Measurements from ENCODE around the gene ELANE.

Gene ELANE

GRCh38 chr19:805600-806550 is 46.2 kb upstream of the ELANE start:
- H3K27ac ChIP-seq (ENCODE audit: low read depth, low read length, poor library complexity, severe bottlenecking), result no peak overlapping the region

GRCh38 chr19:806815-807421 is 45.2 kb upstream of the ELANE start:
- no peaks in the 10 kb centered on the region for H3K4me1 ChIP-seq (ENCODE audit: insufficient read depth, low read length, severe bottlenecking)
- no peaks in the 10 kb centered on the region for H3K9me2 ChIP-seq (ENCODE audit: low read depth, low read length)
- no peak overlapping the region for H3K4me2 ChIP-seq (ENCODE audit: low read length)
- H3K27me3 ChIP-seq (ENCODE audit: insufficient read depth, low read length), result no peaks in the 10 kb centered on the region
- no peak for TF ChIP-seq CTCF (IDR thresholded peaks at IDR 0.05; ENCODE audit: low read length)
- TF ChIP-seq EZH2 (IDR thresholded peaks at IDR 0.05; ENCODE audit: borderline replicate concordance, low read length), result no peak
- H3K36me3 ChIP-seq (ENCODE audit: insufficient read depth, low read length), result peaks cover 99% of the 10 kb centered on the region
- H3K9ac ChIP-seq (ENCODE audit: low read length), result no peak overlapping the region
- no peaks in the 10 kb centered on the region for H4K20me1 ChIP-seq (ENCODE audit: insufficient read depth, low read length)
- no peak overlapping the region for H3K27ac ChIP-seq (ENCODE audit: low read depth, low read length, poor library complexity, severe bottlenecking)
- H3K4me3 ChIP-seq (ENCODE audit: low read depth, low read length, poor library complexity, severe bottlenecking), result no peak overlapping the region
- no peak overlapping the region for H2AFZ ChIP-seq (ENCODE audit: low read length)
- peaks cover 3% of the 10 kb centered on the region; the same call in 1 of the 2 replicates for H3F3A ChIP-seq (ENCODE audit: insufficient read depth, low read length)
- peaks cover 17% of the 10 kb centered on the region for H3K79me2 ChIP-seq (ENCODE audit: insufficient read depth, low read length)
- no peaks in the 10 kb centered on the region for H3K9me3 ChIP-seq (ENCODE audit: low read length)

More at GRCh38 chr19:805600-806550, 46.2 kb upstream of the ELANE start:
- H3K36me3 ChIP-seq (ENCODE audit: insufficient read depth, low read length), result peaks cover 99% of the 10 kb centered on the region
- no peaks in the 10 kb centered on the region for H4K20me1 ChIP-seq (ENCODE audit: insufficient read depth, low read length)
- H3K79me2 ChIP-seq (ENCODE audit: insufficient read depth, low read length), result peaks cover 27% of the 10 kb centered on the region
- TF ChIP-seq EZH2 (IDR thresholded peaks at IDR 0.05; ENCODE audit: borderline replicate concordance, low read length) (no peak), CTCF (IDR thresholded peaks at IDR 0.05; ENCODE audit: low read length) (no peak)
- H3K4me3 ChIP-seq (ENCODE audit: low read depth, low read length, poor library complexity, severe bottlenecking), result no peak overlapping the region
- no peak overlapping the region for H3K9ac ChIP-seq (ENCODE audit: low read length)
- no peaks in the 10 kb centered on the region for H3F3A ChIP-seq (ENCODE audit: insufficient read depth, low read length)
- H3K4me1 ChIP-seq (ENCODE audit: insufficient read depth, low read length, severe bottlenecking), result peaks cover 5% of the 10 kb centered on the region
- H3K9me3 ChIP-seq (ENCODE audit: low read length), result no peaks in the 10 kb centered on the region
- H3K27me3 ChIP-seq (ENCODE audit: insufficient read depth, low read length), result no peaks in the 10 kb centered on the region
- H3K9me2 ChIP-seq (ENCODE audit: low read depth, low read length), result no peaks in the 10 kb centered on the region
- H2AFZ ChIP-seq (ENCODE audit: low read length), result no peak overlapping the region
- H3K4me2 ChIP-seq (ENCODE audit: low read length), result no peak overlapping the region

GRCh38 chr19:807627-808422 is 44.3 kb upstream of the ELANE start:
- Histone ChIP-seq H3K9me3 (ENCODE audit: low read length) (no peaks in the 10 kb centered on the region), H3K9ac (ENCODE audit: low read length) (no peak overlapping the region), H3K27me3 (ENCODE audit: insufficient read depth, low read length) (no peaks in the 10 kb centered on the region), H3K4me2 (ENCODE audit: low read length) (no peak overlapping the region), H3K9me2 (ENCODE audit: low read depth, low read length) (no peaks in the 10 kb centered on the region), H3F3A (ENCODE audit: insufficient read depth, low read length) (peaks cover 3% of the 10 kb centered on the region; the same call in 1 of the 2 replicates), H4K20me1 (ENCODE audit: insufficient read depth, low read length) (no peaks in the 10 kb centered on the region), H3K36me3 (ENCODE audit: insufficient read depth, low read length) (peaks cover 95% of the 10 kb centered on the region), H3K79me2 (ENCODE audit: insufficient read depth, low read length) (peaks cover 8% of the 10 kb centered on the region), H3K4me1 (ENCODE audit: insufficient read depth, low read length, severe bottlenecking) (no peaks in the 10 kb centered on the region), H3K4me3 (ENCODE audit: low read depth, low read length, poor library complexity, severe bottlenecking) (no peak overlapping the region), H2AFZ (ENCODE audit: low read length) (no peak overlapping the region), H3K27ac (ENCODE audit: low read depth, low read length, poor library complexity, severe bottlenecking) (no peak overlapping the region)
- TF ChIP-seq EZH2 (IDR thresholded peaks at IDR 0.05; ENCODE audit: borderline replicate concordance, low read length), result no peak
- TF ChIP-seq CTCF (IDR thresholded peaks at IDR 0.05; ENCODE audit: low read length), result no peak
